ENCODE results near the gene SLC44A5. TPM values are rescaled to one million over a fixed set of nuclear protein-coding genes. Genes with fewer than 3 reads are reported as not detected.

SLC44A5 gene
- total and polyA plus RNA-seq, 2 experiments from 2014 or later: 3.3 to 11.7 TPM

GRCh38 chr1:75292013-75292412 is 318.9 kb downstream of the SLC44A5 start (continued):
- no peak for TF ChIP-seq ETS1 (IDR thresholded peaks at IDR 0.05)
- TF ChIP-seq ZNF114 (CRISPR knock-in tag; IDR thresholded peaks at IDR 0.05): no peak
- TF ChIP-seq ZNF462 (CRISPR knock-in tag; IDR thresholded peaks at IDR 0.05): no peak
- no peak for TF ChIP-seq EZH2phosphoT487 (IDR thresholded peaks at IDR 0.05; ENCODE audit: unreplicated experiment)

GRCh38 chr1:75276385-75276784 is 334.5 kb downstream of the SLC44A5 start:
- Mint-ChIP-seq H3K27me3 (ENCODE audit: insufficient read depth, low read depth, poor library complexity) (peaks cover 4% of the 10 kb centered on the region), H3K27ac (no peak overlapping the region), H3K9me3 (peaks cover 6% of the 10 kb centered on the region; the same call in 2 of the 3 replicates)
- TF ChIP-seq CREB1 (CRISPR knock-in tag; IDR thresholded peaks at IDR 0.05; ENCODE audit: low read depth) (no peak), ZNF462 (CRISPR knock-in tag; IDR thresholded peaks at IDR 0.05) (no peak), CTCF (conservative IDR thresholded peaks at IDR 0.05; ENCODE audit: low read depth in 2 of 2) (no peak), ZNF331 (CRISPR knock-in tag; IDR thresholded peaks at IDR 0.05; ENCODE audit: low read depth) (no peak)

More at GRCh38 chr1:75276385-75276784, 334.5 kb downstream of the SLC44A5 start:
- H3K4me3 ChIP-seq: no peak overlapping the region
- no peaks in the 10 kb centered on the region for H3K79me2 ChIP-seq (replicated peaks; ENCODE audit: insufficient read depth)
- no peak overlapping the region for H3K27ac ChIP-seq (ENCODE audit: low read depth)
- 0 out of 2 replicates have a peak, but pooled peaks cover 3% of the 10 kb centered on the region for H3K36me3 ChIP-seq (ENCODE audit: insufficient read depth)
- H2AFZ ChIP-seq: no peak overlapping the region
- no peaks in the 10 kb centered on the region for H3K4me1 ChIP-seq (ENCODE audit: insufficient read depth)
- no peak for ATAC-seq
- H4K20me1 ChIP-seq (replicated peaks; ENCODE audit: insufficient read depth): no peaks in the 10 kb centered on the region
- no peak overlapping the region for H3K4me3 Mint-ChIP-seq
- H3K9me2 ChIP-seq (ENCODE audit: insufficient read depth): no peaks in the 10 kb centered on the region
- no peaks in the 10 kb centered on the region for H3F3A ChIP-seq (replicated peaks; ENCODE audit: low read depth)
- H3K27me3 ChIP-seq (ENCODE audit: insufficient read depth): no peaks in the 10 kb centered on the region
- H3K4me1 Mint-ChIP-seq: no peaks in the 10 kb centered on the region
- H3K4me2 ChIP-seq: no peak overlapping the region
- no peak for DNase-seq (ENCODE audit: low spot score)
- no peaks in the 10 kb centered on the region for H3K36me3 Mint-ChIP-seq (ENCODE audit: low read depth)
